ENCODE data around the gene CPNE7.

The CPNE7 gene

DNA sequence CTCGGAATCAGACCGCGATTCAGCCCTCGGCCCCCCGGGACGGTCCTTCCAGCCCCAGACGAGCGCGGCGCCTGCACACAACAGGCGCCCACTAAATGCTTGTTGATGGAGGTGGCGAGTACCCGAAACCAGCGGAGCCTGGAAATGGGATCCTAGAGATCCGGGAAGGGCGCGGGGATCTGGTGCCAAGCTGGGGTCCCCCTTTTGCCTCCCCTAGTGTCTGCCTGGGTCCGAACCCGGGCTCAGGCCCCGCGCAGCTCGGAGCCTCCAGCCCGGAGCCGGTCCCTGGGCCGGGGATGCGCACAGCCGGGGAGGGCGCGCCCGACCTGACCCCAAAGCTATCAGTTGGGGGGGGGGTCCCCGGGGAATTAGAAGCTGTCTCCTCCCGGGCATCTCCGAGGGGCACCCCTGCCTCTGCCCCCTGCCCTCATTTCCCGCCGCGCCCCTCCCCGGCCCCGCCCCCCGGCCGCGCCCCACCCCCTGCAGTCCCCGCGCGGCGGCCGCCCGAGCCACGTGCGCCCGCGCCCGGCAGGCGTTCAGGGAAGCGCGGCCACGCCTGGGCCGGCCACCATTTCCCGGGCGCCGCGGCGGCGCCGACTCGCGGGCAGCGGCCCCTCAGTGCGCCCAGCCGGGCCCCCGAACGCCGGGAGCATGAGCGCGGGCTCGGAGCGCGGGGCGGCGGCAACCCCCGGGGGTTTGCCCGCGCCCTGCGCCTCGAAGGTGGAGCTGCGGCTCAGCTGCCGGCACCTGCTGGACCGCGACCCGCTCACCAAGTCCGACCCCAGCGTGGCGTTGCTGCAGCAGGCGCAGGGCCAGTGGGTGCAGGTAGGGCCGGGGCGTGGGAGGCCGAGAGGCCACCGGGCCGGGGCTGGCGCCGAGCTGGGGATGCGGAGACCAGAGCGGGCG is at the start of gene CPNE7:
Gene CPNE7, plus strand, starts transcription at position 512 of the 906 bp plus-strand sequence. Its CDS starts 140 bp downstream, at position 652.
- DNase-seq (ENCODE audit: extremely low spot score, insufficient read length, low read depth) (peak; percentile 53), FAIRE-seq (no peak)

DNA sequence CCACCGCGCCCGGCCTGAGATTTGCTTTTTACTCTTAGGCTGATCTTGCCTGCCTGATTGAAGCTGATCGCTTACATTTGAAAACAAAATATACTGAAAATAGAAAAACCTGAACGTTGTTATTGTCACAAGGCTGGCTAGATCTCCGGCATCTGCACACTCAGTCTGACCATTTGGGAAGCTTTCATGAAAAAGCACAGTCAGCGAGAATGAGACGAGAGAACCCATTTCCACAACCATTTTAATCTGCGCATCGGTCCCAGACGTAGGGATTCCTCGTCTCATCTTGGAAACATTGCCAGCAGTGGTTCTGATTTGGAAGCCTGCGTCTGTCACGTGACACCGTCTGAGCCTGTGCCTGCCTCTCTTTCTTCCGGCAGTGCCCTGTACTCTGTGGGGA is 46.5 kb upstream of the CPNE7 start:
- DNase-seq (ENCODE audit: extremely low spot score, insufficient read length, low read depth), result no peak
- FAIRE-seq, result no peak

DNA sequence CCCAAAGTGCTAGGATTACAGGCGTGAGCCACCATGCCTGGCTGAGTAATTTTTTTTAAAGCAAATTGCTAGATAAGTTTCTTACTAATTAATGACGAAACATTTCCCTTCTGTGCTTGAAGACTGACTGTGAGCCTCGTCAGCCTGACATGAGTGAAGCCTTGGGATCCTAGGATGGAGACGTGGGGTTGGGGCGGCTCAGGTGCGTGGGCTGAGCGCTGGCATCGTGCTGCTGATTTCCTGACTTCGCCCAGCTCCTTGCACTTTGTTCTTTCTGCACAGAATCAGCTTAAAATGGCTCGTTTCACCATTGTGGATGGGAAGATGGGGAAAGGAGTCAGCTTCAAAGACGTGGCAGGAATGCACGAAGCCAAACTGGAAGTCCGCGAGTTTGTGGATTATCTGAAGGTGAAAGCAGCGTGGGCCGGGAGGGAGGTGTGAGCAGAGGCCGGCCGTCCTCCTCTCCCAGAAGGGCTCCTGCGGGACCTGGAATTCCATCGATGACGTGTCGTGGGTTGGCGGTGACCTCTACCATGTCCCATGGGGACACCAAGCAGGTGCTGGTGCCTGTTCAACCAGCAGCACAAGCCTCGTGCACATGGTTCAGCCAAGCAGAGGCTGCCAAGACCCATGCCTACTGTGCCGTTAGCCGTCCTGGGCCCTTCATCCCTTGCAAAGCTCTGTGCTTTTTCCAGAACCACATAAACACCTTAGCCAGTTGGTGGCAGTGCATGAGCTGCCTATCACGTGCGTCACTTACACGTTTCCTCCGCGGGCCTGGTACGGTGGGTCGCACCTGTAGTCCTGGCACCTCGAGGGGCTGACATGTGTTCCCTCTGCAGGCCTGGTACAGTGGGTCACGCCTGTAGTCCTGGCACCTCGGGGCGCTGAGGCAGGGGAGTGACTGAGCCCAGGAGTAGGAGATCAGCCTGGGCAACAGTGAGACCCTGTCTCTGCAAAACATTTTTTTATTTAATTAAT is 44.9 kb upstream of the CPNE7 start:
- DNase-seq (ENCODE audit: extremely low spot score, insufficient read length, low read depth) (no peak), FAIRE-seq (no peak)

- FAIRE-seq (no peak), DNase-seq (ENCODE audit: extremely low spot score, insufficient read length, low read depth) (no peak)
Observed at GRCh38 chr16:89531821-89532526, 43.6 kb upstream of the CPNE7 start.

GRCh38 chr16:89534252-89534756 is 41.3 kb upstream of the CPNE7 start:
- FAIRE-seq, result no peak
- DNase-seq (ENCODE audit: extremely low spot score, insufficient read length, low read depth), result no peak

DNA sequence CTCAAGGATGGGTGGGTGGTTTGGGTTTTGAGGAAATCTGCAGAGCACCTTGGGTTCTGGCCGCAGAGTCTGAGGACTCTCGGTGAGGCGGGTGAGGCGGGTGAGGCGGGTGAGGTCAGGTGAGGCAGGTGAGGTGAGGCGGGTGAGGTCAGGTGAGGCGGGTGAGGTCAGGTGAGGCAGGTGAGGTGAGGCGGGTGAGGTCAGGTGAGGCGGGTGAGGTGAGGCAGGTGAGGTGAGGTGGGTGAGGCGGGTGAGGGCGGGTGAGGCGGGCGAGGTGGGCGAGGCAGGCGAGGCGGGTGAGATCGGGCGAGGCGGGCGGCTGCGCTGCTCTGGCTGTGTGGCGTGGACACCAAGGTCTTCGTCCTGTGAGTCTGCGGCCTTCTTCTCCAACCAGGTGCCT is 39.2 kb upstream of the CPNE7 start:
- DNase-seq (ENCODE audit: extremely low spot score, insufficient read length, low read depth) (no peak), FAIRE-seq (no peak)

DNA sequence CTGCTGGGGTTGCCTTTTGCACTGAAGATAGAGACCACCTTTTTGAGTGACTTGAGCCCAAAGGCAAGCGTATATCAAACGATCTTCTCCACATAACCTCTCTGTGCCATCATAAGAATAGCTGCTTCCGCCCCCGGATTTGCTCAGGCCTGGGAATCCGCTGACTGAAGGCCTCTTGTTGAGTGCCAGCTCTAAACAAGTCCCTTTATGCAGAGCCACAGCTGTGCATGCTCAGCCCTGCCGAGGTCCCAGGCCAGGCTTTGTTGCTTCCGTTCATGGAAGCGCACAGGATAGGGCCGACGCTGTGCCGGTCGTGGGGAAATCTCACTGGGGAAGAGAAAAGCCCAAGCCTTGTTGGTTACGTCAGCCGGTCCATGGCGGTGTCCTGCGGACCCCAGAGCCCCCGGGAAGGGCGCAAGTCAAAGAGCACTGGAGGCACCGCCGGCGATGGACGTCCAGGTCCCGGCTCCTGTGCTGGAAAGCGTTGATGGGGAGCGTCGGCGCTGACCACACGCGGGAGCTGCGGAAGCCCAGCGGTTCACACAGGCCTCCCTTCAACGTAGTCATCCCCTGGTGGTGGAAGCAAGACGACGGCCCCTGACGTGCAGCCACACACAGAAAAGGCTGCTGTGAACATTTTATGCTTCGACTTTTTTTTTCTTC is 38.5 kb upstream of the CPNE7 start:
- FAIRE-seq (no peak), DNase-seq (ENCODE audit: extremely low spot score, insufficient read length, low read depth) (no peak)

DNA sequence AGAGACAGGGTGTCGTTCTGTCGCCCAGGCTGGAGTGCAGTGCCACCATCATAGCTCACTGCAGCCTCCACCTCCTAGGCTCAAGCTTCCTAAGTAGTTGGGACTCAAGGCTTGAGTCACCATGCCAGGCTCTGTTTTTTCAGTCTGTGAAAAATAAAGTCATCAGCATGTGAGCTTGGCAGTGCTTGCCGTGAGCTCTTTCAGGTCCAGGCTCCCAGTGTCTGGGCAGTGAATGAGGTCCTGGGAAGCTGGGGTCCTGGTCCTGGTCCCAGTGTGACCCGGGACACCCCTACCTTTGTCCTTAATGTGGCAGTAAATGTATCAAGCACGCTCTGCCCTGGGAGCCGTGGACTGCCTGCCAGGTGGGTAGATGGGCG is 38.0 kb upstream of the CPNE7 start:
- FAIRE-seq, result no peak
- no peak for DNase-seq (ENCODE audit: extremely low spot score, insufficient read length, low read depth)

GRCh38 chr16:89538286-89538685 is 37.3 kb upstream of the CPNE7 start:
- FAIRE-seq, result no peak
- DNase-seq (ENCODE audit: extremely low spot score, insufficient read length, low read depth), result no peak

DNA sequence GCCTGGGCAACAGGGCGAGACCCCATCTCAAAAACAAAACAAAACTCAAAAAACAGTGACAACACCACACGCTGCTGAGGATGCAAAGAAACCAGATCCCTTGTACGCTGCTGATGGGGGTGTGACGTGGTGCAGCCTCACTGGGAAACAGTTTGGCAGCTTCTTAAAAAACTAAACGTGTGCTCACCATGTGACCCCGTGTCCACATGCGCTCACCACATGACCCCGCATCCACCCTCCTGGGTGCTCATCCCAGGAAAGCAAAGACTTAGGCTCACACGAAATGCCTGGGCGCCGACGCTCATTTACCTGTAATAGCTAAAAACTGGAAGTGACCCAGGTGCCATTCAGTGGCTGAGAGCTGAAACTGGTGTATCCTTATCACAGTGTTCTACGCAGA is 35.0 kb upstream of the CPNE7 start:
- FAIRE-seq, result no peak
- DNase-seq (ENCODE audit: extremely low spot score, insufficient read length, low read depth), result no peak

- FAIRE-seq (no peak), DNase-seq (ENCODE audit: extremely low spot score, insufficient read length, low read depth) (no peak)
Observed at GRCh38 chr16:89541792-89542191, 33.8 kb upstream of the CPNE7 start.

DNA sequence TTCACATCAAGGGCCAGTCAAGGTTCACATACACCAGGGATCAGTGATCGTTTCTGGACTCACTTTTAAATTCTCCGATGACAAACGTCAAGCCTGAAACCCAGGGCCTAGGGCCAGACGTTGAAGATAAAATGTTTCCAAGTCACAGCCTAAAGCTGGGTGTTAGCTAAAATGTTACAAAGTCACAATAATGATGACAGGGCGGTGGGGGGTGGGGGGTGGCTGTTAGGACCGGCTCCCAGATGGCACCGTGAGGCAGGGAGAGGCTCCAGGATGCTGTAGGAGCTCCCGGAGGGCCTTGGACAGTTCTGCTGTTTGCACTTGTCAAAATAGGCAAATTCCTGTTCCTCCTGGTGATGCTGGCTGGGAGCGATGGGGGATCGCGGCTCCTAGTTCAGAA is 31.4 kb upstream of the CPNE7 start:
- DNase-seq (ENCODE audit: extremely low spot score, insufficient read length, low read depth) (no peak), FAIRE-seq (no peak)

- no peak for DNase-seq (ENCODE audit: extremely low spot score, insufficient read length, low read depth)
Observed at GRCh38 chr16:89544713-89545043, 30.9 kb upstream of the CPNE7 start.

GRCh38 chr16:89545044-89545830 is 30.3 kb upstream of the CPNE7 start:
- FAIRE-seq, result no peak
- DNase-seq (ENCODE audit: extremely low spot score, insufficient read length, low read depth), result no peak

More at GRCh38 chr16:89544713-89545043, 30.9 kb upstream of the CPNE7 start:
- no peak for FAIRE-seq

DNA sequence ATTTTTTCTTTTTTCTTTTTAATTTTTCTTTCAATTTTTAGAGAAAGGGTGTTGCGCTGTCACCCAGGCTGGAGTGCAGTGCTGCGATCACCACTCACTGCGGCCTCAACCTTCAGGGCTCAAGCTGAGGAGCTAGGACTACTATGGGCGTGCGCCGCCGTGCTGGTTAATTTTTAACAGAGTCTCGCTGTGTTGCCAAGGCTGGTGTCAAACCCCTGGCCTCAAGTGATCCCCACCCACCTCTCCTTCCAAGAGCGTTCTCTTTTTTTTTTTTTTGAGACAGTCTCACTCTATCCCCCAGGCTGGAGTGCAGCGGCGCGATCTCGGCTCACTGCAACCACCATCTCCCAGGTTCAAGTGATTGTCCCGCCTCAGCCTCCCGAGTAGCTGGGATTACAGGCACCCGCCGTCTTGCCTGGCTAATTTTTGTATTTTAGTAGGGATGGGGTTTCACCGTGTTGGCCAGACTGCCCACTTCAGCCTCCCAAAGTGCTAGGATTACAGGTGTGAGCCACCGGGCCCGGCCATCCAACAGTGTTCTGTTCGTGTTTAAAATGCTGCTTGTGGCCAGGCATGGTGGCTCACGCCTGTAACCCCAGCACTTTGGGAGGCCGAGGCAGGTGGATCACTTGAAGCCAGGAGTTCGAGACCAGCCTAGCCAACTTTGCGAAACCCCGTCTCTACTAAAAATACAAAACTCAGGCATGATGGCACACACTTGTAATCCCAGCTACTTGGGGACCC is 29.6 kb upstream of the CPNE7 start:
- FAIRE-seq, result no peak
- no peak for DNase-seq (ENCODE audit: extremely low spot score, insufficient read length, low read depth)

GRCh38 chr16:89546781-89547180 is 28.8 kb upstream of the CPNE7 start:
- FAIRE-seq (no peak), DNase-seq (ENCODE audit: extremely low spot score, insufficient read length, low read depth) (no peak)

- no peak for FAIRE-seq
Observed at GRCh38 chr16:89547291-89547690, 28.3 kb upstream of the CPNE7 start.

GRCh38 chr16:89547860-89548259 is 27.7 kb upstream of the CPNE7 start:
- FAIRE-seq (no peak), DNase-seq (ENCODE audit: extremely low spot score, insufficient read length, low read depth) (no peak)

More at GRCh38 chr16:89547291-89547690, 28.3 kb upstream of the CPNE7 start:
- DNase-seq (ENCODE audit: extremely low spot score, insufficient read length, low read depth), result no peak

All from GM18507 (cell line).